HEK293T (cell line): ENCODE results near the gene CNTN5.

Experiments used
- BHLHE40 ChIP-seq: fragments of 450-650 bp; IDR thresholded peaks from 2 replicates; pipeline ENCODE4 v1.6.1; 2016; ENCODE audit warnings: mild to moderate bottlenecking, moderate library complexity, borderline replicate concordance
- ELF4 ChIP-seq: fragments of 450-650 bp; IDR thresholded peaks from 2 replicates; pipeline ENCODE4 v1.6.1; 2017; ENCODE audit warnings: antibody characterized with exemption
- FOXA1 ChIP-seq: fragments of 450-650 bp; IDR thresholded peaks from 2 replicates; pipeline ENCODE4 v1.6.1; 2016; ENCODE audit warnings: mild to moderate bottlenecking
- HDGF ChIP-seq: fragments of 450-650 bp; IDR thresholded peaks from 2 replicates; pipeline ENCODE4 v1.6.1; 2017; ENCODE audit warnings: antibody characterized with exemption, borderline replicate concordance
- LEF1 ChIP-seq: fragments of 450-650 bp; IDR thresholded peaks from 2 replicates; pipeline ENCODE4 v1.6.1; 2017; ENCODE audit warnings: mild to moderate bottlenecking, borderline replicate concordance
- SUZ12 ChIP-seq: fragments of 450-650 bp; IDR thresholded peaks from 2 replicates; pipeline ENCODE4 v1.6.1; 2016; ENCODE audit warnings: mild to moderate bottlenecking
- TARDBP ChIP-seq: fragments of 450-650 bp; IDR thresholded peaks from 2 replicates; pipeline ENCODE4 v1.6.1; 2016

GRCh38 chr11:99537681-99538080 is 516.9 kb downstream of the CNTN5 start:
- TF ChIP-seq ELF4 (no peak), FOXA1 (no peak), TARDBP (no peak), LEF1 (no peak), HDGF (no peak), BHLHE40 (no peak), SUZ12 (no peak)
